Psoas muscle (tissue), 8 donors: ENCODE data around the gene ACSS3. TPM values are rescaled to one million over a fixed set of nuclear protein-coding genes. Genes with fewer than 3 reads are reported as not detected.

ENCODE experiments used
- ATAC-seq, 4 donors: fragments of 200-7000 bp; cut with Tn5 transposase; one replicate each; pipeline ENCODE4 v1.9.1; 2020; ENCODE audit warnings: moderate library complexity in 3 of 4, mild to moderate bottlenecking in 2 of 4
- DNase-seq, 2 donors: peaks; one replicate each; pipeline ENCODE4 v3.0.0-alpha.2; 2020
- H3K27ac ChIP-seq: fragments of 200-600 bp; one replicate; pipeline ENCODE4 v1.8.0; 2022
- H3K27me3 ChIP-seq, 3 donors: fragments of 200-600 bp in 1 of 3; one replicate each; pipeline versions ENCODE4 v1.6.1 to v1.8.0; 2013 to 2022; ENCODE audit warnings: low read length in 2 of 3, mild to moderate bottlenecking in 2 of 3, moderate library complexity in 1 of 3; ENCODE audit not compliant: insufficient read depth in 3 of 3
- H3K36me3 ChIP-seq, 2 donors: fragments of 200-600 bp in 1 of 2; one replicate each; pipeline versions ENCODE4 v1.6.1 to v1.8.0; 2013 to 2022; ENCODE audit warnings: low read depth in 1 of 2, mild to moderate bottlenecking in 1 of 2, moderate library complexity in 1 of 2; ENCODE audit not compliant: insufficient read depth in 1 of 2
- H3K4me1 ChIP-seq: fragments of 200-600 bp; one replicate; pipeline ENCODE4 v1.8.0; 2022
- H3K4me3 ChIP-seq: fragments of 200-600 bp; one replicate; pipeline ENCODE4 v1.8.0; 2022; ENCODE audit warnings: mild to moderate bottlenecking
- H3K9me3 ChIP-seq: fragments of 200-600 bp; one replicate; pipeline ENCODE4 v1.8.0; 2022
- WGBS, 3 donors: extraction: QIAGEN DNeasy Blood & Tissue Kit; methylation state at CpG; one replicate each; pipeline versions ENCODE4 v1.1.6 to v1.1.7; 2013; 5-methylcytosine and 5-hydroxymethylcytosine counted together
- intact Hi-C, 2 donors: fragments of 100-400 bp; cut with DNase I; formaldehyde crosslinking; loops; one replicate each; pipeline versions ENCODE4 v1.11.0 to v1.14.2; 2022
- polyA plus RNA-seq, 3 donors: library from polyadenylated mRNA; stranded (reverse); fragments of 200-250 nt; gene quantifications; one replicate each; pipeline ENCODE4 v1.2.3, GENCODE V29; 2013
- total RNA-seq, 4 donors: library from RNA; stranded (reverse); fragmentation: NEBNext Ultra II Directional in 2 of 4; extraction: Animal tissue kit (Norgen Biotek cat#: 25700) in 2 of 4; gene quantifications; one replicate each; pipeline versions ENCODE4 v1.2.1 to v1.2.4, GENCODE V29; 2021 to 2023
- TF ChIP-seq, protein P1 (sequence below): fragments of 200-600 bp; IDR thresholded peaks from one replicate; pipeline ENCODE4 v1.8.0; 2022; ENCODE audit warnings: antibody characterized with exemption
- donor health status: healthy with polysubstance abuse.
- donor health status: DM: no; HTN: no; CAD: no; lungs with moderate emphysema.
- donor health status: Bipolar disorder and iron deficiency.
- donor health status: healthy.
- donor health status: DM: yes; HTN: yes; CAD: no.
- donor health status: DM: no; HTN: no; CAD: no.
- donor health status: DM: no; HTN: no; CAD: no.
- donor health status: DM: yes; HTN: yes; CAD: no.

The ACSS3 gene
- total and polyA plus RNA-seq, 7 donors, result 1.3 to 21.9 (median 7.1) TPM

DNA sequence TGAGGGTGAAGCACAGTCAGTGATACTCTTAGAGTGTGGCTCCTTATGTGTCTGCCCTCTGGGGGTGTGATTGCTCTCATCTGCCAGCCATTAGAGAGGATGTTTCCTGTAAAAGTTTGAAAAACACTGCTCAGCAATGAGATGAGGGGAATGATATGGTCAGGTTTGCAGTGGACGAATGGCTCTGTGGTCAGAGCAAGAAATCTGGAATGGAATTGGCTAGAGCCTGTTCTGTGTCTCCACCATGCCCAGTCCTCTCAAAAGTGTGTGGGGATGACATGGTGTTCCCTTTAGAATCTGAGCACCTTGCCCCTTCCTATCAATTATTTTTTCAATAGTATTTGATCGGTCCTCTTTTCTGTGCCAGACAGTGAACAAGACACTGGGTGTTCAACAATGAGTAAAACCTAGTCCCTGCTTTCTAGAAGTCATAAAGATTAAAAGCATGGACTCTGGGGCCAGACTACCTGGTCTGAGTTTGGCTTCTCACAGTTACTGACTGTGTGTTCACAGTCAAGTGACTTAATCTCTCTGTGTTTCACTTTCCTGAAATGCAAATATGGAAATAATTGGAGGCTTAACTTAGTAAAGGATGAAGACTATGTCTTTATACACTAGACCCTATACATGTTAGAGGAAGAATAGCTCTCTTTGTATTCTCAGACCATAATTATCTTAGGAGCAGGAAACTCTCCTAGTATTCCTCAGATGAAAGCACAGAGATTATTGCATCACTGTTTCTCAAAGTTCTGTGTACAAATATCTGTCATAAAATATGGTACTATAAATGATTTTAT is 1.6 kb downstream of the ACSS3 start:
- H3K36me3 ChIP-seq, result no peaks in the 10 kb centered on the region
- no peak for DNase-seq
- ATAC-seq, result peak in 3 of 4 donors; percentile 5 to 13 (median 8)
- no peaks in the 10 kb centered on the region for H3K27me3 ChIP-seq
- peak overlapping the region; percentile 86 for H3K4me3 ChIP-seq
- intact Hi-C loops, result no loop called here
- H3K4me1 ChIP-seq, result peaks cover 6% of the 10 kb centered on the region
- TF ChIP-seq, protein P1, sequence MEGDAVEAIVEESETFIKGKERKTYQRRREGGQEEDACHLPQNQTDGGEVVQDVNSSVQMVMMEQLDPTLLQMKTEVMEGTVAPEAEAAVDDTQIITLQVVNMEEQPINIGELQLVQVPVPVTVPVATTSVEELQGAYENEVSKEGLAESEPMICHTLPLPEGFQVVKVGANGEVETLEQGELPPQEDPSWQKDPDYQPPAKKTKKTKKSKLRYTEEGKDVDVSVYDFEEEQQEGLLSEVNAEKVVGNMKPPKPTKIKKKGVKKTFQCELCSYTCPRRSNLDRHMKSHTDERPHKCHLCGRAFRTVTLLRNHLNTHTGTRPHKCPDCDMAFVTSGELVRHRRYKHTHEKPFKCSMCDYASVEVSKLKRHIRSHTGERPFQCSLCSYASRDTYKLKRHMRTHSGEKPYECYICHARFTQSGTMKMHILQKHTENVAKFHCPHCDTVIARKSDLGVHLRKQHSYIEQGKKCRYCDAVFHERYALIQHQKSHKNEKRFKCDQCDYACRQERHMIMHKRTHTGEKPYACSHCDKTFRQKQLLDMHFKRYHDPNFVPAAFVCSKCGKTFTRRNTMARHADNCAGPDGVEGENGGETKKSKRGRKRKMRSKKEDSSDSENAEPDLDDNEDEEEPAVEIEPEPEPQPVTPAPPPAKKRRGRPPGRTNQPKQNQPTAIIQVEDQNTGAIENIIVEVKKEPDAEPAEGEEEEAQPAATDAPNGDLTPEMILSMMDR, result no peak
- peak overlapping the region; percentile 94 for H3K27ac ChIP-seq
- no peaks in the 10 kb centered on the region for H3K9me3 ChIP-seq
- 49 to 65% (median 57%) methylated on average over 2 of the region's 2 CpGs for WGBS, 3 donors

DNA sequence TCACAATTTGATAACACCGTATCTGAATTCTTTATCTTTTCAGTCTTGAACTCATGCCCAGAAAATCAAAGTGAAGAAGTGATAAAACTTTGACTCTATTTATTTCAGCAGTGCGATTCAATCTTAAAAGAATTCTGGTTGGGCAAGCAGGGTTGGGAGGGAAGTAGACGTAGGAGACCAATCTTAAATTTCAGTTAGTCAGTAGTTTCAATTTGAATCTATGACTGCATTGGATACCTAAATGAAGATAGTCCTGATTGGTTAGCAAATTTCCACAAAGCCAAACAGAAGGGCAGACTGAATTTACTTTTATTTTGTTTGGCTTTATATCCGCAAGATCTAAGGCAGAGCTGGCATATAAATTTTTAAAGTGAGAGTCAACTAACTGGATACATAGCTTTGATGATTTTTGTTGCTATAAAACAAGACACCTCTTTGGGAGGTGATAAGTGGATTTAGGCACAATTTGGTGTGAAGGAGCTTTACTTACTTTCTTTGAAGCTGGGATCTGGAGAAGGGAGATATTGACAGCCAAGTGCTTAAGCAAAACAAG is 2.6 kb downstream of the ACSS3 start:
- Histone ChIP-seq H3K36me3 (no peaks in the 10 kb centered on the region), H3K27ac (peak overlapping the region; percentile 94), H3K27me3 (no peaks in the 10 kb centered on the region), H3K9me3 (no peaks in the 10 kb centered on the region), H3K4me3 (peak overlapping the region; percentile 86), H3K4me1 (peaks cover 16% of the 10 kb centered on the region)
- WGBS, 3 donors, result 23 to 32% (median 32%) methylated on average over 4 of the region's 4 CpGs
- intact Hi-C loops, result no loop called here
- no peak for DNase-seq
- ATAC-seq, result peak; percentile 56 to 77 (median 74)
- TF ChIP-seq, protein P1, result no peak

DNA sequence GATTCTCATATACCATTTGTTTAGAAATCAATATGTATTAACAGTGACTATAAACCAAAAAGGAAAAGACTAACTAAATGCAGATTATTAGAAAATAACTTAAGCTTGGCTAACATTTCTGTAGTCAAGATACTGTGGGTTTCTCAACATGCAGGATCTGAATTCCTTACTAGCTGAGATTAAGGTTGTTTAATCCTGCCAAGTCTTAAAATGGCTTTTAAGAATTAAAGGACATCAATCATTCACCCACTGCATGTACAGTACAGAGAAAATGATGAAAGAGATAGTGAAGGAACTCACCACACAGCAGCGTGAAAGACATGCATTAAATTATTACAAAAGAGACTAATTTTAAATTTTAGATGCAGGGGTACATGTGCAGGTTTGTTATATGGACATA is 3.8 kb downstream of the ACSS3 start:
- ATAC-seq (no peak), DNase-seq (no peak)
- Histone ChIP-seq H3K36me3 (no peaks in the 10 kb centered on the region), H3K27me3 (no peaks in the 10 kb centered on the region), H3K4me3 (peak overlapping the region; percentile 86), H3K27ac (peak overlapping the region; percentile 94), H3K4me1 (peaks cover 26% of the 10 kb centered on the region), H3K9me3 (no peaks in the 10 kb centered on the region)
- TF ChIP-seq, protein P1, result no peak
- intact Hi-C loops, result no loop called here
- WGBS, 3 donors, result 86 to 97% (median 88%) methylated on average over 1 of the region's 1 CpG

DNA sequence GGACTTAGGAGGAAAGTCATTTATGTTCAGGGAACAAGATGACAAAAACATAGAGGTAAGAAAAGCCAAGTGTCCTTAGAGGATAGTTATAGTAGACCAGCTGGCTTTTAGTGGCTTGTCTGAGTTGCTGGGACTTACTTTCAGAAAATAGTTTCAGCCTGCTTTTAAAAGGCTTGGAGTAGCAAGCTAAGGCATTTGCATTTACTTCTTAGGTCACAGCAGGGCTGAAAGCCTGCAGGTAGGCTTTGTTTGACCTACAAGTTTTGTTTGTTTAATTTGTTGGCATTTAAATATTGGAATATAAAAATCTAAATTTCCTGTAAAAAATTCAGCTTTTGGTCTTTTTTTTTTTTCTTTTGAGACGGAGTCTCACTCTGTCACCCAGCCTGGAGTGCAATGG is 5.1 kb downstream of the ACSS3 start:
- no peaks in the 10 kb centered on the region for H3K36me3 ChIP-seq
- peaks cover 36% of the 10 kb centered on the region for H3K4me1 ChIP-seq
- TF ChIP-seq, protein P1, result no peak
- 85 to 94% methylated on average over 1 of the region's 1 CpG; no CpG with 5 or more reads in 1 of the 3 donors for WGBS, 3 donors
- peak overlapping the region; percentile 24 for H3K27ac ChIP-seq
- ATAC-seq (no peak), DNase-seq (no peak)
- H3K9me3 ChIP-seq, result no peaks in the 10 kb centered on the region
- no peak overlapping the region for H3K4me3 ChIP-seq
- H3K27me3 ChIP-seq, result no peaks in the 10 kb centered on the region
- intact Hi-C loops, result no loop called here
